ENCODE results near the gene GPC4. TPM values are rescaled to one million over a fixed set of nuclear protein-coding genes. Genes with fewer than 3 reads are reported as not detected.

GPC4 gene
- total and polyA plus RNA-seq, 2 donors (not counting 1 experiment from before 2014, with no cell fraction given) = 2.8 to 3.4 TPM

GRCh38 chrX:133405498-133406185 is 9.6 kb downstream of the GPC4 start:
- no peaks in the 10 kb centered on the region for H3K36me3 ChIP-seq (ENCODE audit: control insufficient read depth, insufficient read depth, low read length)
- H3K4me2 ChIP-seq (ENCODE audit: extremely low read depth, insufficient read depth, low read length) = no peak overlapping the region
- no peaks in the 10 kb centered on the region for H4K20me1 ChIP-seq (ENCODE audit: control insufficient read depth, extremely low read depth, insufficient read depth, low read length)
- H2AFZ ChIP-seq (ENCODE audit: low read length) = no peak overlapping the region
- H3K9ac ChIP-seq (ENCODE audit: insufficient read depth, low read length) = no peak overlapping the region
- no peaks in the 10 kb centered on the region for H3K27me3 ChIP-seq (ENCODE audit: control insufficient read depth, insufficient read depth, low read length)
- H3K27ac ChIP-seq (ENCODE audit: insufficient read depth, low read length) = no peak overlapping the region
- no peaks in the 10 kb centered on the region for H3K79me2 ChIP-seq (ENCODE audit: control insufficient read depth, insufficient read depth, low read length)
- H3K4me1 ChIP-seq (ENCODE audit: control insufficient read depth, extremely low read depth, insufficient read depth, low read length) = no peaks in the 10 kb centered on the region
- TF ChIP-seq EZH2 (IDR thresholded peaks at IDR 0.05; ENCODE audit: low read length, missing control alignments) (no peak), CTCF (conservative IDR thresholded peaks at IDR 0.05 in 1 of 2, IDR thresholded peaks at IDR 0.05 in 1 of 2; ENCODE audit: low read depth in 1 of 2, low read length in 2 of 2) (no peak)
- no peaks in the 10 kb centered on the region for H3K9me3 ChIP-seq (ENCODE audit: control insufficient read depth, insufficient read depth, low read depth, low read length)
- no peak for DNase-seq (ENCODE audit: low read depth in 2 of 2)
- H3K4me3 ChIP-seq (replicated peaks in 1 of 4; ENCODE audit: control extremely low read depth in 1 of 4, insufficient read depth in 1 of 4, low read depth in 3 of 4, low read length in 4 of 4) = no peak overlapping the region

- no peak overlapping the region for H3K4me3 ChIP-seq (replicated peaks in 1 of 4; ENCODE audit: control extremely low read depth in 1 of 4, insufficient read depth in 1 of 4, low read depth in 3 of 4, low read length in 4 of 4)
- no peaks in the 10 kb centered on the region for H3K27me3 ChIP-seq (ENCODE audit: control insufficient read depth, insufficient read depth, low read length)
- no peaks in the 10 kb centered on the region for H3K4me1 ChIP-seq (ENCODE audit: control insufficient read depth, extremely low read depth, insufficient read depth, low read length)
- no peaks in the 10 kb centered on the region for H3K79me2 ChIP-seq (ENCODE audit: control insufficient read depth, insufficient read depth, low read length)
- no peak for DNase-seq (ENCODE audit: low read depth in 2 of 2)
- no peaks in the 10 kb centered on the region for H4K20me1 ChIP-seq (ENCODE audit: control insufficient read depth, extremely low read depth, insufficient read depth, low read length)
- TF ChIP-seq CTCF (conservative IDR thresholded peaks at IDR 0.05 in 1 of 2, IDR thresholded peaks at IDR 0.05 in 1 of 2; ENCODE audit: low read depth in 1 of 2, low read length in 2 of 2) (no peak), EZH2 (IDR thresholded peaks at IDR 0.05; ENCODE audit: low read length, missing control alignments) (no peak)
- no peak overlapping the region for H3K9ac ChIP-seq (ENCODE audit: insufficient read depth, low read length)
- no peak overlapping the region for H3K4me2 ChIP-seq (ENCODE audit: extremely low read depth, insufficient read depth, low read length)
- no peaks in the 10 kb centered on the region for H3K36me3 ChIP-seq (ENCODE audit: control insufficient read depth, insufficient read depth, low read length)
- H3K9me3 ChIP-seq (ENCODE audit: control insufficient read depth, insufficient read depth, low read depth, low read length) = no peaks in the 10 kb centered on the region
- H2AFZ ChIP-seq (ENCODE audit: low read length) = no peak overlapping the region
- no peak overlapping the region for H3K27ac ChIP-seq (ENCODE audit: insufficient read depth, low read length)
Measured at GRCh38 chrX:133403984-133404383, 11.3 kb downstream of the GPC4 start.

GRCh38 chrX:133402830-133403625 is 12.3 kb downstream of the GPC4 start:
- TF ChIP-seq EZH2 (IDR thresholded peaks at IDR 0.05; ENCODE audit: low read length, missing control alignments) = no peak
- no peak for TF ChIP-seq CTCF (conservative IDR thresholded peaks at IDR 0.05 in 1 of 2, IDR thresholded peaks at IDR 0.05 in 1 of 2; ENCODE audit: low read depth in 1 of 2, low read length in 2 of 2)
- no peak overlapping the region for H3K27ac ChIP-seq (ENCODE audit: insufficient read depth, low read length)
- no peak overlapping the region for H3K9ac ChIP-seq (ENCODE audit: insufficient read depth, low read length)
- no peaks in the 10 kb centered on the region for H3K79me2 ChIP-seq (ENCODE audit: control insufficient read depth, insufficient read depth, low read length)
- no peak for DNase-seq (ENCODE audit: low read depth in 2 of 2)
- no peaks in the 10 kb centered on the region for H3K27me3 ChIP-seq (ENCODE audit: control insufficient read depth, insufficient read depth, low read length)
- H3K9me3 ChIP-seq (ENCODE audit: control insufficient read depth, insufficient read depth, low read depth, low read length) = no peaks in the 10 kb centered on the region
- no peak overlapping the region for H2AFZ ChIP-seq (ENCODE audit: low read length)
- H3K4me2 ChIP-seq (ENCODE audit: extremely low read depth, insufficient read depth, low read length) = no peak overlapping the region
- no peaks in the 10 kb centered on the region for H4K20me1 ChIP-seq (ENCODE audit: control insufficient read depth, extremely low read depth, insufficient read depth, low read length)
- H3K36me3 ChIP-seq (ENCODE audit: control insufficient read depth, insufficient read depth, low read length) = no peaks in the 10 kb centered on the region
- no peaks in the 10 kb centered on the region for H3K4me1 ChIP-seq (ENCODE audit: control insufficient read depth, extremely low read depth, insufficient read depth, low read length)
- H3K4me3 ChIP-seq (replicated peaks in 1 of 4; ENCODE audit: control extremely low read depth in 1 of 4, insufficient read depth in 1 of 4, low read depth in 3 of 4, low read length in 4 of 4) = no peak overlapping the region

All from fibroblast of lung (primary cell).